ENCODE data around the gene FBXO33.

The FBXO33 gene, protein sequence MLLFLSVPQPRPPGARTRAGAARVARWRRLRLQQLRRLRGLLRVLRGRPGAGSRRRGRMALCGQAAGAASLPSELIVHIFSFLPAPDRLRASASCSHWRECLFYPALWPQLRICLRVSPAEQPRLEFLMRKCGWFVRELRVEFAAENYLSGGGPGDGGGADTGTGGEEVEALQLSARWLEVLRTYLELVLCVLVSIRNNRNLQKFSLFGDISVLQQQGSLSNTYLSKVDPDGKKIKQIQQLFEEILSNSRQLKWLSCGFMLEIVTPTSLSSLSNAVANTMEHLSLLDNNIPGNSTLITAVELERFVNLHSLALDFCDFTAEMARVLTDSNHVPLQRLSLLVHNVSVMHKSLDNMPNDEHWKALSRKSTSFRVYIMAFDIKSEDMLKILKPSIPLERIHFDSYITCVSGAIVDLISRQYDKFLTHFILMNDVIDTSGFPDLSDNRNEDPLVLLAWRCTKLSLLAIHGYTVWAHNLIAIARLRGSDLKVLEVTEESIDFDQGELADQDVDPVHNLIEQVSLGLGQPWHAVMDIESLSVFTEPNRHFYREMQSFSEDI

GRCh38 chr14:39432179-39432618 is at the start of gene FBXO33:
TSS of gene FBXO33 (minus strand) at chr14:39432433. CDS start at chr14:39432162, 271 bp downstream.
- TF ChIP-seq, protein P1, sequence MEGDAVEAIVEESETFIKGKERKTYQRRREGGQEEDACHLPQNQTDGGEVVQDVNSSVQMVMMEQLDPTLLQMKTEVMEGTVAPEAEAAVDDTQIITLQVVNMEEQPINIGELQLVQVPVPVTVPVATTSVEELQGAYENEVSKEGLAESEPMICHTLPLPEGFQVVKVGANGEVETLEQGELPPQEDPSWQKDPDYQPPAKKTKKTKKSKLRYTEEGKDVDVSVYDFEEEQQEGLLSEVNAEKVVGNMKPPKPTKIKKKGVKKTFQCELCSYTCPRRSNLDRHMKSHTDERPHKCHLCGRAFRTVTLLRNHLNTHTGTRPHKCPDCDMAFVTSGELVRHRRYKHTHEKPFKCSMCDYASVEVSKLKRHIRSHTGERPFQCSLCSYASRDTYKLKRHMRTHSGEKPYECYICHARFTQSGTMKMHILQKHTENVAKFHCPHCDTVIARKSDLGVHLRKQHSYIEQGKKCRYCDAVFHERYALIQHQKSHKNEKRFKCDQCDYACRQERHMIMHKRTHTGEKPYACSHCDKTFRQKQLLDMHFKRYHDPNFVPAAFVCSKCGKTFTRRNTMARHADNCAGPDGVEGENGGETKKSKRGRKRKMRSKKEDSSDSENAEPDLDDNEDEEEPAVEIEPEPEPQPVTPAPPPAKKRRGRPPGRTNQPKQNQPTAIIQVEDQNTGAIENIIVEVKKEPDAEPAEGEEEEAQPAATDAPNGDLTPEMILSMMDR (IDR thresholded peaks at IDR 0.05; ENCODE audit: low read depth, low read length), result no peak
- DNase-seq (ENCODE audit: extremely low read depth, low read depth), result peak; percentile 92

DNA sequence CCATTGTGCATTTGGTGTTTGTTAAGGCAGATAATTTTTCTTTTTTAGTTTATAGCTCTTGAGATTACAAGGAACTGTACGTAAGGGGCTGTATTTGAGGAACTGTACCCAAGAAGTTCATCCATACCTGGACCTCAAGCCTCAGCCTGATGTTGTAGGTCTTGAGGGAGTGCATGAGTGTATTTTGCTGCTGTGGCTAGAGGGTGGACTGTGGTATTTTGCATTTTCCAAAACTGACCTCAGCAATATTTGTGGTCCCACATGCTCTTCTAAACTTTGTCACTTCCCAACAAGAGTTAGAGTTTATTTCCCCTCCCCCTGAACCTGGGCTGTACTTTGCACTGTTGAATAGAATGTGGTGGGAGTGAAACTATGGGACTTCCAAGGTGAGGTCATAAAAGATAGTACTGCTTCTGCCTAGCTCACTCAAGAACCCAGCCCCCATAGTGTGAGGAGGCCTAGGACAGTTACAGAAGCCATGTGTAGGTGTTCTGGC is 42.2 kb upstream of the FBXO33 start:
- TF ChIP-seq, protein P1 (IDR thresholded peaks at IDR 0.05; ENCODE audit: low read depth, low read length), result no peak
- no peak for DNase-seq (ENCODE audit: extremely low read depth, low read depth)

DNA sequence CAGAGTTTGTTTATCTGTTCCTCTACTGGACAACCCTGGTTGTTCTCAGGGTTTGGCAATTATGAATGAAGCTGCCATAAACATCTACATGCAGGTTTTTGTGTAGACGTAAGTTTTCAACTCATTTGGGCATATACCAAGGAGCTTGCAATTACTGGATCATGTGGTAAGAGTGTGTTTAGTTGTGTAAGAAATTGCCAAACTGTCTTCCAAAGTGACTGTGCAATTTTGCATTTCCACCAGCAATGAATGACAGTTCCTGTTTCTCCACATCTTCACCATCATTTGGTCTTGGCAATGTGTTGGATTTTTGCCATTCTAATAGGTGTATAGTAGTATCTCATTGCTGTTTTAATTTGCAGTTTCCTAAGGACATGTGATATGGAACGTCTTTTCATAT is 39.8 kb upstream of the FBXO33 start:
- no peak for DNase-seq (ENCODE audit: extremely low read depth, low read depth)
- TF ChIP-seq, protein P1 (IDR thresholded peaks at IDR 0.05; ENCODE audit: low read depth, low read length), result no peak

DNA sequence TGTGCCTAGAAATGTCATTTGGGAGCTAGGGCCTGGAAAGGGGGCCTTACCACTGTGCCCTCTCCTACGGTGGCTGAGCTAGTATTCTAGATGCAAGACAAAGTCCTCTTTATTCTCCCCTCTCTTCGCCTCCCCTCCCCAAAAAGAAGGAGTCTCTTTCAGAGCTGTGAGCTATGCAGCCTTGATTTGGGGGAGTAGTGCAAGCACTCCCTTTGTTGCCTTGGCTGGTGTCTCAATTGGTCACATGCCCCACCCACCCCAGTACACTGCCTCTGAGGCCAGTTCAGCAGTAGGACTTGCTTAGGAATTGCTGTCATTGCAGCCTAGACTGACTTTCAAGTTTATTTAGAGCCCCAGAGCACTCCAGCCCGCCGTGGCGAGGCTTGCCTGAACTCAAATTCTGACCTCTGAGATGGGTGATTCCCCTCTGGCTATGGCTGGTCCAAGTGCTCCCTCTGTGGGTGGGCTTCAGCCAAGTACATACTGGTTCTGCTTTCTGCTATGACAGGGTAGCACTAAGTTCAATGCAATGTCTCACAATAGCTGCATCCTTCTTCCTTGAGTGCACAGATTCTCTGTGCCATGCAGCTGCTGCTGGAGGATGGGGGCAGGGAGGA is 37.0 kb upstream of the FBXO33 start:
- TF ChIP-seq, protein P1 (IDR thresholded peaks at IDR 0.05; ENCODE audit: low read depth, low read length), result peak; percentile 11
- DNase-seq (ENCODE audit: extremely low read depth, low read depth), result no peak

DNA sequence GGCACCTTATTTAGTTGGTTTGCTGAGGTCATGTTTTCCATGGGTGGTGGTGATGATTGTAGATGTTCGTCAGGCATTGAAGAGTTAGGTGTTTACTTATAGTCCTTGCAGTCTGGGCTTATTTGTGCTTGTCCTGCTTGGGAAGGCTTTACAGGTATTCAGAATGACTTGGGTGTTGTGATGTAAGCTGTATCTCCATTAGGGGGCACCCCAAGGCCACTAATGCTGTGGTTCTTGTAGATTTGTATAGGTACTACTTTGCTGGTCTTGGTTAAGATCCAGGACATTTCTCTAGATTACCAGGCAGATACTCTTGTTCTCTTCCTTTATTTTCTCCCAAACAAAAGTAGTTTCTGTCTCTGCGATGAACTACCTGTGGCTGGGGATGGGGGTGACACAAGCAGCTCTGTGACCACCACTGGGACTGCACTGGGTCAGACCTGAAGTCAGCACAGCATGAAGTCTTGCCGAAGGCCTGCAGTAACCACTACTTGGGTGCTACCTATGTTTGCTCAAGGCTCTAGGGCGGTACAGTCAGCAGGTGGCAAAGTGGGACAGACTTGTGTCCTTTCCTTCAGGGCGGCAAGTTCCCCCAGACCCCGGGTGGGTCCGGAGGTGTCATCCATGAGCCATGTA is 35.8 kb upstream of the FBXO33 start:
- no peak for DNase-seq (ENCODE audit: extremely low read depth, low read depth)
- TF ChIP-seq, protein P1 (IDR thresholded peaks at IDR 0.05; ENCODE audit: low read depth, low read length), result peak; percentile 23

GRCh38 chr14:39459795-39460478 is 27.7 kb upstream of the FBXO33 start:
- DNase-seq (ENCODE audit: extremely low read depth, low read depth), result no peak
- TF ChIP-seq, protein P1 (IDR thresholded peaks at IDR 0.05; ENCODE audit: low read depth, low read length), result no peak
